ENCODE measurements around the gene DIO3.
"Not testable (repeated sequence)": the region's sequence is repeated elsewhere in the genome, so short reads cannot be mapped to it uniquely, and the experiment has no call there.

DIO3 gene

DNA sequence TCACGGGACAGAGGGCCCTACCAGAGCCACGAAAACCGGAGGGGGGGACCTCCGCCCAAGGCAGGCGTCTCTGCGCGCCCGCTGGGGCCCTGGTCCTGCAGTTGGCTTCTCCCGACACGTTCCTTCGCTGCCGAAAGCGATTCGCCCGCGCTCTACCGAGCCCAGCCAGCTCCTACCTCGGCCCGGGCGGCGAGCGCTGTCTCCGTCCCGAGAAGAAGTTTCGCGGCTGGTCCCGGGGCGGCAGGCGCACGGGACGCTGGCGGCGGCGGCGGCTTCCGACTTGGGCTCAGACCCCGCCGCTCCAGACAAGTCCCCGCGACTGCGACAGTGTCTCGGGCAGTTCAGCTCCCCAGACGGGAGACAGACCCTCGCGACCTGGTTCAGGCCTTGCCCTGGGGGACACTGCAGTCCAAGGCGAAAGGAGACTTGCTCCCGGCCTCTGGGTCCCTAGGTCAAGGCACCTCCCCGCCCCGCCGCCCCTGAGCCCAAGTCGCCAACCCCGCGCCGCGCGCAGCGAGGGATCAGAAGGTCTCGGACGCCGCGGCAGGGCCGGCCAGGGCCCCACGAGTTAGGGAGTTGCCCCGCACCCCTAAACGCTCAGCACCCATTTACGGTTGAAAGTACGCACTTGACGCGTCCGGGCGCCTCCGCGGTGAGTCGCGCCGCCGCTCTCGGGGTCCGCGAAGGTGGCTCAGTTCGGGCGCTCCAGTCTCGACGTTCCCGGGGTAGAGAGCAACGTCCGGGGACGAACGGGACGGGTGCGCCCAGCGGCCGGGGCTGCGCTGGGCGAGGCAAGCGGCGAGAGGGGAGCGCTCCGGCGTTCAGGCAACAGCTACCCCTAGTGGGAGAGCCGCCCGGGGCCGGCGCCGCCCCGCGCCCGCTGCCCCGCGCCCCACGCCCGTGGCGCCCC lies 1.4 kb upstream of the DIO3 start:
- DNase-seq: no peak

DNA sequence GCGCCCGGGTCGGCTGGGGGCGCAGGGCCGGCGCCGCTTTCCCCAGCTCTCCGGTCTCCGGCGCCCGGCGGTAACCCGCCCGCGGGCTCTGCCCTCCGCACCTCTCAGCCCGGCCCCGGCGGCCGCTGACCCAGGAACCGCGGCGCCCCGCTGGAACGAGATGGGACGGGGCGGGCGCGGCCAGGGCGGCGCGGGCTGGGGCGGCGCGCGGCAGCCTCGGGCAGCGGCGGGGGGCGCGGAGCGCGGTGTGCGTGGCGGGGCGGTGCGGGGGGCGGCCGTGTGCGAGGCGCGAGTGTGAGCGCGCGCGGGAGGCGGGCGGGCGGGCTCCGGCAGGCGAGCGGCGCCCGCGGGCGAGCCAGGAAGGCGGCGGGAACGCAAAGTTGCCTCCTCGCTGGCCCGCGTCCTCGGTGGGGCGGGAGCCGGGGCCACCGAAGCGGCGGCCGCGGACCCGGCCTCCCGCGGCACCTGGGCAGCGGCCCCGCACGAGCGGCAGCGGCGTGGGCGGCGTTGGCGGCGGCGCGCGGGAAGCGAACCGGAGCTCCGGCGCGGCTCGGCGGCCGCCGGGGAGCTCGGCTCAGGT lies 671 bp upstream of the DIO3 start:
- no peak for DNase-seq

DNA sequence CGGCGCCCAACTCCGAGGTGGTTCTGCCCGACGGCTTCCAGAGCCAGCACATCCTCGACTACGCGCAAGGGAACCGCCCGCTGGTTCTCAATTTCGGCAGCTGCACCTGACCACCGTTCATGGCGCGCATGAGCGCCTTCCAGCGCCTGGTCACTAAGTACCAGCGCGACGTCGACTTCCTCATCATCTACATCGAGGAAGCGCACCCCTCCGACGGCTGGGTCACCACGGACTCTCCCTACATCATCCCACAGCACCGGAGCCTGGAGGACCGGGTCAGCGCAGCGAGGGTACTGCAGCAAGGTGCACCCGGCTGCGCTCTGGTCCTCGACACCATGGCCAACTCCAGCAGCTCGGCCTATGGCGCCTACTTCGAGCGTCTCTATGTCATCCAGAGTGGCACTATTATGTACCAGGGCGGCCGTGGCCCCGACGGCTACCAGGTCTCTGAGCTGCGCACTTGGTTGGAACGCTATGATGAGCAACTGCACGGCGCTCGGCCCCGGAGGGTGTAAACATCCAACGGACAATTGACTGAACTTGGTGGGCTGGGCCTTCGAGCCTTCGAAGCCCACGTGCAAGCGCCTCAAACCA lies 699 bp downstream of the DIO3 start:
- no peak for DNase-seq

DNA sequence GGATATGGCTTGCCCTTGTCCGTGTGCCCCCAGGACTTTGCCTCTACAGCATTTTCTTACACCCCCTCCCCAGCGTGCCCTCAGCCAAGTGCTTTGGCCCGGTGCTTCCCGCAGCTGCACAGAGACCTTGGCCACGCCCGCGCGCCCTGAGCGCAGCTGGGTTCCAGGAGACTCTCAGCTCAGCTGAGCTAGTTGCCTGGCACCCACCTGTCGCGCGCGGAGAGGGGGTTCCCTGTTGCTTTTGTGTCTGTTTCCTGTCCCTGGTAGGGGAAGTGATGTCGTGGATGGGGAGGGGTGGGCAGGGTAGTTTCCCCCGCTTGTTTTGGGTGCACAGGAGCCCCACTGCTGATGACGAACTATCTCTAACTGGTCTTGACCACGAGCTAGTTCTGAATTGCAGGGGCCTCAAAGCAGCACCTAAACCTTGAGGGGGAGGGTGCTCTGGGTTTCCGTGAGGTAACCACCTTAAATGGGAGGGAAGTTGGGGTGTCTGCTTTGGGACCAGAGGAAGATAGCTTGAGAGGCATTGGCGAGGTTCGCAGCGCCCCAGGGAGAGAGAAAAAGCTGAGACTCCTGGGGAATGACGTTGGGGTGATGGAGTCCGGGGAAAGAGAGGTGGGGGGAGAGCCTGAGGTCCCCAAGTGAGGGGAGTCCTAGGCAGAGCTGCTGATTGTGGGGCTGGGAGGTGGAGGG lies 1.5 kb downstream of the DIO3 start:
- DNase-seq: no peak

DNA sequence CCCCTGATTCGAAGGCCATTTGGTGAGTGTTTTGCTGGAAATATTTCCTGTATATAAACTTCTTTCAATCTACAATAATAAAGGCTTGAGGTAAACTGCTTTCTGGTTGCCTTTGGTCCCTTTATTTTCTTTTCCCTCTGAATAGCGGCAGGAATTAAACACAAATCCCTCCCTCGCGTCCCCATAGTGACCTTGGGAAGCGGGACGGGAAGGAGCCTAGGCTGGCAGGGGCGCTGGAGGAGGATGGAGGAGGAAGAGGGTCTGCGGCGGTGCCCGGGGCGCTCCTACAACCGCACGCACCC lies 2.0 kb downstream of the DIO3 start:
- DNase-seq: no peak

DNA sequence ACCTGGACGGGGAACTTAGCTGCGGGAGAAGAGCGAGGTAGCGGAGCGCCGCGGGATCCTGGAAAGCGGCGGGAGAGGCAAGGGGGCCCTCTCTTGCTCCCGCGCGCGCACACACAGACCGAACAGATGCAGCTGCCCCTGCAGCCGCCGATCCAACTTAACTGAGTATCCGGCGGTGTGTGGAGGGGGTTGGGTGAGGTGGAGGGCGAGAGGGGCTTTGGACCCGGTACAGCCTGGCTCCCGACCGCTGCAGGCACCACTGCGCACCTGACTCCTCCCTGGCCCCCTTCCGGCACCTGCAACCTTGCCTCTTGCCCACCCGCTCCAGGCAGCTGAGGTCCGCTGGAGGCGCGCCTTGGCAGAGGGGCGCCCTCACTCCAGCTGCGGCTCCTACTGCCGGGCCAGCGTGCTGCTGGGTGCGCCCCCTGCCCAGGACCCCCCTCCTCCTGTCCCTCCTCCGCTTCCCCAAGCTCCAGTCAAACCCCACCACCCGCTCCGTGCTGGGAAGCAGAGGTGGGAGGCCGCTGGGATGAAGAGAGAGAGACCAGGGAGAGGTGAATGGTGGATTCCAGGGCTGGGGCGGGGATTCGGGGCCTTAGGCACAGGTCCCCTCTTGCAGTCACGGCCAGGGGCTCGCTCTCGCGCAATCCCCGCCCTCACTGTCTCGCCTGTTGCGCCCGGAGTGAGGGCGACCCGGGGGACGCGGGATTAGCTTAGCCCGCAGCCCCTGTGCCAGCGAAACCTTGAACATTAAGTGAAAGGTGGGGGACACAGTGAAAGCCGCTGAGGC lies 2.6 kb downstream of the DIO3 start:
- DNase-seq: no peak

- no peak for DNase-seq
Observed at GRCh38 chr14:101564444-101564776, 3.1 kb downstream of the DIO3 start.

GRCh38 chr14:101564819-101565698 lies 3.8 kb downstream of the DIO3 start:
- DNase-seq: no peak

DNA sequence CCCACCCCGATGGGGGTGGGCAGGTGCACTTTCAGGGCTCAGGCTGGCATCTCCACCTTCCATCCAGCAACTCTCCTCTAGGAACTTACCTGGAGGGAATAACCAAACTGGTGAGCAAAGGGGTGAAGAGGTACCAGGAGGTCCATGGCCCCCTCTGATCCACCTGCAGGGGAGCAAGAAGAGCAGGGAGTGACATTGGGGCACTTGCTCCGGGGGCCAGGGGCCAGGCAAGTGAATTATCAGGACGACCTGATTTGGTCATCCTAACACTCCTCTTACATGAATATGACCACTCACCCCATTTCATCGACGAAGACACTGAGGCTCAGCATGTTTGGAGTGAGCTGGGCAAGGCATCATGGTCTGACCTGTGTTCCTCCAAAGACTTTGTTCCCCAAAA lies 6.0 kb downstream of the DIO3 start:
- no peak for DNase-seq

DNA sequence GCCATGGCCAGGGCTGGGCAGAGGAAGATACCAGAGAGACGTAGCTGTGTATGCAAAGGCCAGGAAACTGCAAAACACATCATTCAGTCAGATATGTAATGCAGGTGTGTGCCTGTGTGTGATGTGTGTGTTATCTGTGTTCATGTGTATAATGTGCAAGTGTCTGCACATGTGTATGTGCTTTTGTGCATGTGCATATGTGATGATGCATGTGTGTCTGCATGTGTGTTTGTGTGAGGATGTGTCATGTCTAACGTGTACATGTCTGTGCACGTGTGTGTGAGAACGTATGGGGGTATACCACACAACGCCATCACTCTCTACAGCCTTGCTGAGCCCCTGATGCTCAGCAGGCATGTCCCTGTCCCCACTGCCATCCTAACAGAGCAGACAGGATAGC lies 9.7 kb downstream of the DIO3 start:
- DNase-seq: no peak

GRCh38 chr14:101572526-101572925 lies 11.2 kb downstream of the DIO3 start:
- not testable (repeated sequence) for DNase-seq

DNA sequence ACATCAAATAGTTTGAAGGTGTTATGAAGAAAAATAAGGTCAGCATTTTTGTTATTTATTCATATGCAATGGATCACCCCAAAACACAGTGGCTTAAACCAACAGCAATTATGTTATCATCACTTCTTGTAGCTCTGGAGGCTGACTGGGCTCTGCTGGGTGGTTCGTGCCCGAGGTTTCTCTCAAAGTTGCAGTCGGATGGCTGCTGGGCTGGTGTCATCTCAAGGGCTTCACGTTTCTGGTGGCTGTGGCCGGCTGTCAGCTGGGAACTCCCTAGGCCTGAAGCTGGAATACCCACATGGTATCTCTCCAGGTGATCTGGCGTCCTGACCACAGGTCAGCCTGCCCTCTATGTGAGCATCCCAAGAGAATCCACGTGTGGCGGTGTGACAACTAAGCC lies 12.0 kb downstream of the DIO3 start:
- DNase-seq: no peak

GRCh38 chr14:101575581-101575980 lies 14.3 kb downstream of the DIO3 start:
- DNase-seq: no peak

GRCh38 chr14:101577221-101577909 lies 16.1 kb downstream of the DIO3 start:
- no peak for DNase-seq

DNA sequence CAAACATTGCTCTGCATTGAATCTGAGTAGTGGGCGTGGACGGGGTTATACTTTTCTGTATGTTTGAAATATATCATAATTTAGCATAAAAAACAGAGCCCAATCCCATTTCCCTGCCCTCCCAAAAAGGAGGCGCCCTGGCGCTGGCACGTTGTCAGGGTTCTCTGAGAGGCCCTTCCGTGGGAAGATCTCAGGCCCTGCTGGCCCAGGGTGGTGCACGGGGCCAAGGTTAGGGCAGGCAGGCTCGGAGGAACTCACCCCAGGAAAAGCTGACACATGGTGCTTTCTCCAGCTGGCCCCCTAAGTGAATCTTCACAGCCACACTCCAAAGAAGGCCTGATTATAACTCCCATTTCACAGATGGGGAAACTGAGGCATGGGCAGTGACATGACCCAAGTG lies 17.2 kb downstream of the DIO3 start:
- no peak for DNase-seq

DNA sequence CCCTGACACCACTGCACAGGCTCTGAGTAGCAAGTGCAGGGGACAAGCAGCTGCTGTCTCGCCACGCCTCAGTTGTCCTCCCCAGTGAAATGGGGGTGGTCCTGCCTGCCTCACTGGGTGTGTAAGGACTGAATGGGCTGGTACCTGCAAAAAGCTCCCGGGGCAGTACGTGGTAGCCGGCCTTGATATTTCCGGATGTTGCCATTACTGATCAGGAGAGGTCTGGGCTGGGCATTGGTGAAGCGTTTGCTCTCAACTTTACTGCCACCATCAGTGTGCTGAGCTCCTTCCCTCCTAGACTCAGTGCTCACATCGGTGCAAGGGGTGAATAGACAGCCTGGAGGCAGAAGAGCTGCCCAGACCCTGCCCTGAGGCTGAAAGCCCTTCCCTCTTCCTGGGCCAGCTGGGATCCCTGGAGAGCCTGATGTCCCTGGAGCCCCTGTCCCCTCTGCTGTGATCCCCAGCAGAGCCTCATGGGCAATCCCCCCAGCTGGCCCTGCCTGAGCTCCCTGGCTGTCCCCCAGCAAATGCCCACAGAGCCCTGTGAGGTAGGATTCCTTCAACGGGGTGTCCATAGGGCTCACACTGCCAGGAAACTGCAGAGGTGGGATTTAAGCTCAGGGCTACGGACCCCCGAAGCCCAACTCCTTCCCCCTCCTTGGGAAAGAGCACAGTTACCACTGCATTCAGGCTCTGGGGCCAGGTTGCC lies 18.2 kb downstream of the DIO3 start:
- DNase-seq: no peak

DNA sequence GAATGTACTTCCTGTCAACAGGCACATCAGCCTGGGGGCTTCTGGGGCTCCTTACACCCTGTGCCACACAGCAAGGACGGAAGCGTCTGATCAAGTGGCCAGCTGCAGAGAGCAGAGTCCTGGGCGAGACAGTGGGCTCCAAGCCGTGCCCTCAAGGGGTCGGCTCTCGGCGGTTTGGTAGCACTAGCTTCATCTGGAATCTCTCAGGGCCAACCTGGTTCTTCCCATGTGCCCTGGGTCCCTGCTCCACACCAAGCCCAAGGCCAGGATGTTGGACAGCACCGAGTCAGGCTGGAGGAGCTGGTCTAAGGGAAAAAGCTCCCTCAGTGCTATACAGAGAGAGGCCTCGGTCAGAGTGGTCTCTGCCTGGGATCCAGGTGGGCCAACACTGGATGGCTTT lies 20.5 kb downstream of the DIO3 start:
- no peak for DNase-seq

- DNase-seq: no peak
Observed at GRCh38 chr14:101582294-101582693, 21.0 kb downstream of the DIO3 start.

GRCh38 chr14:101583006-101583714 lies 21.9 kb downstream of the DIO3 start:
- no peak for DNase-seq

DNA sequence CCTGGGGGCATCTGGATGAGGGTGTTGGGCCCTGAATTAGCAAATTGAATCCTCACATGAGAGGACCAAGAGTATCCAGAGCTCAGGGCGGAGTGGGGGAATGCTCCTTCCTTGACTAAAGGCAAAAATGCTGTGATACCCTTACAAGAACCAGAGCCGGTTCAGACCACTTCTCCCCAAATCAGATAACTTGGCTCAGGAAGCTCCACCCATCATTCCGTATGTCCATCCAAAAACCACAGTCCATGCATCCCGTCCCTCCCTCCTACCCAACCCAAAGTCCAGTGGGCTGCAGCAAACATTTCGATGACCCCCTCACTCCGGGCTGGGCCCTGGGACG lies 22.4 kb downstream of the DIO3 start:
- no peak for DNase-seq

Data from CD4-positive, alpha-beta T cell treated with Interleukin-12 subunit alpha and Interleukin-12 subunit beta, for 1 hour (primary cell).